Sigmoid colon (tissue), 4 donors: ENCODE data around the gene DAB2IP.

ENCODE experiments used
- CTCF ChIP-seq, 4 experiments: fragments of 450-650 bp in 3 of 4; fragments of 200-600 bp in 1 of 4; IDR thresholded peaks; one replicate each; pipeline ENCODE4 v1.5.1; 2016 to 2019; ENCODE audit warnings: antibody characterized with exemption in 4 of 4, mild to moderate bottlenecking in 3 of 4, moderate library complexity in 2 of 4
- EP300 ChIP-seq, 4 donors: sonication (generic); formaldehyde crosslinking; IDR thresholded peaks; one replicate each; pipeline ENCODE4 v1.6.1; 2017; ENCODE audit warnings: antibody characterized with exemption in 4 of 4
- POLR2A ChIP-seq, 2 donors: fragments of 450-650 bp; IDR thresholded peaks; one replicate each; pipeline ENCODE4 v1.6.1; 2016; ENCODE audit warnings: antibody characterized with exemption in 2 of 2, mild to moderate bottlenecking in 2 of 2, moderate library complexity in 2 of 2
- POLR2AphosphoS5 ChIP-seq, 4 donors: sonication (generic); formaldehyde crosslinking; IDR thresholded peaks; one replicate each; pipeline ENCODE4 v1.6.1; 2017; ENCODE audit warnings: antibody characterized with exemption in 4 of 4

- TF ChIP-seq POLR2AphosphoS5 (IDR thresholded peaks at IDR 0.05): no peak
- no peak for TF ChIP-seq CTCF (IDR thresholded peaks at IDR 0.05)
- TF ChIP-seq POLR2A (IDR thresholded peaks at IDR 0.05): no peak
- no peak for TF ChIP-seq EP300 (IDR thresholded peaks at IDR 0.05)
Observed at GRCh38 chr9:121811140-121811539, 159.7 kb downstream of the DAB2IP start.
